Transverse colon (tissue), 4 donors: Measurements from ENCODE around the gene CTDSP2. TPM values are rescaled to one million over a fixed set of nuclear protein-coding genes. Genes with fewer than 3 reads are reported as not detected.

ENCODE experiments used
- DNase-seq: peaks from one replicate; pipeline ENCODE4 v3.0.0-alpha.2; 2019
- H3K27ac ChIP-seq, 4 donors: fragments of 200-600 bp; sonication (generic); 2 replicates each; pipeline ENCODE4 v1.5.1; 2016 to 2018; ENCODE audit warnings: inconsistent platforms in 4 of 4
- H3K27me3 ChIP-seq: fragments of 200-600 bp; sonication (generic); 2 replicates; pipeline ENCODE4 v1.5.1; 2017; ENCODE audit warnings: inconsistent platforms
- H3K36me3 ChIP-seq, 4 donors: fragments of 200-600 bp; sonication (generic); 2 replicates each; pipeline ENCODE4 v1.5.1; 2017 to 2019; ENCODE audit warnings: inconsistent platforms in 4 of 4
- H3K4me1 ChIP-seq, 4 donors: fragments of 200-600 bp; sonication (generic); 2 replicates each; pipeline ENCODE4 v1.5.1; 2017 to 2020; ENCODE audit warnings: inconsistent platforms in 4 of 4
- H3K4me3 ChIP-seq, 4 donors: fragments of 200-600 bp; sonication (generic); 1 replicate in 1 of 4; 2 replicates in 3 of 4; pipeline versions ENCODE4 v1.5.1 to v1.6.1; 2017 to 2019; ENCODE audit warnings: inconsistent platforms in 4 of 4
- H3K9me3 ChIP-seq, 2 donors: fragments of 200-600 bp; sonication (generic); 2 replicates each; pipeline ENCODE4 v1.5.1; 2017 to 2019; ENCODE audit warnings: inconsistent platforms in 2 of 2
- CTCF ChIP-seq, 5 experiments: fragments of 200-600 bp in 3 of 5; fragments of 450-650 bp in 2 of 5; sonication (generic) in 3 of 5; IDR thresholded peaks; 1 replicate in 2 of 5; 2 replicates in 3 of 5; pipeline ENCODE4 v1.5.1; 2016 to 2017; ENCODE audit warnings: antibody characterized with exemption in 5 of 5, inconsistent platforms in 3 of 5, mild to moderate bottlenecking in 2 of 5, moderate library complexity in 1 of 5
- EP300 ChIP-seq: sonication (generic); formaldehyde crosslinking; IDR thresholded peaks from one replicate; pipeline ENCODE4 v1.6.1; 2017; ENCODE audit warnings: antibody characterized with exemption, low read depth
- POLR2A ChIP-seq: fragments of 450-650 bp; IDR thresholded peaks from one replicate; pipeline ENCODE4 v1.6.1; 2016; ENCODE audit warnings: antibody characterized with exemption, mild to moderate bottlenecking, moderate library complexity
- POLR2AphosphoS5 ChIP-seq, 3 donors: sonication (generic); formaldehyde crosslinking; IDR thresholded peaks; one replicate each; pipeline ENCODE4 v1.6.1; 2016; ENCODE audit warnings: antibody characterized with exemption in 3 of 3
- WGBS, 2 donors: methylation state at CpG; one replicate each; pipeline ENCODE4 v1.1.5; 2018; ENCODE audit warnings: low coverage in 1 of 2; 5-methylcytosine and 5-hydroxymethylcytosine counted together
- in situ Hi-C, 4 donors: fragments of 200-750 bp; cut with MboI; loops; one replicate each; pipeline versions ENCODE4 v1.15.0 to v1.15.1; 2017; ENCODE audit warnings: low sequenced_read_pairs in 3 of 4, low pct_ligation_motif_present in 1 of 4, low pct_unique_long_range_greater_than_20kb in 1 of 4
- intact Hi-C: fragments of 100-400 bp; cut with DNase I; formaldehyde crosslinking; loops from one replicate; pipeline ENCODE4 v1.15.1; 2023; ENCODE audit warnings: low total_unique reads
- total RNA-seq, 4 donors: library from RNA; depleted of rRNA; stranded (reverse); fragments of >200 nt; gene quantifications; one replicate each; pipeline ENCODE4 v1.1.0, GENCODE V29; 2016

CTDSP2 gene
- total RNA-seq, 4 donors from 2014 or later = 174 to 268 (median 231) TPM

- no peaks in the 10 kb centered on the region for H3K27me3 ChIP-seq
- H3K4me3 ChIP-seq = peak overlapping the region in 1 of 4 donors; percentile 72
- no peaks in the 10 kb centered on the region for H3K9me3 ChIP-seq
- TF ChIP-seq POLR2A (no peak), CTCF (IDR thresholded peaks at IDR 0.05) (no peak), EP300 (no peak), POLR2AphosphoS5 (IDR thresholded peaks at IDR 0.05) (no peak)
- DNase-seq = no peak
- intact Hi-C loops = loop anchor here (5.0 kb wide), 1 partner anchor 57 kb away; no protein-coding TSS in a partner anchor
- no peaks in the 10 kb centered on the region for H3K36me3 ChIP-seq
- peaks cover 76 to 90% (median 88%) of the 10 kb centered on the region in 4 donors for H3K4me1 ChIP-seq
- WGBS, 2 donors = 20 to 27% methylated on average over 1 to 3 of the region's 3 CpGs
- peak overlapping the region; percentile 69 to 98 (median 90) for H3K27ac ChIP-seq
- in situ Hi-C loops = loop anchor here in 1 of 4 donors (10.0 kb wide), 1 partner anchor 54 kb away; no protein-coding TSS in a partner anchor
Measured at GRCh38 chr12:57840726-57841125, 5.8 kb downstream of the CTDSP2 start.

- TF ChIP-seq CTCF (IDR thresholded peaks at IDR 0.05) = no peak
- TF ChIP-seq EP300 = no peak
- TF ChIP-seq POLR2A = no peak
- Histone ChIP-seq H3K27me3 (no peaks in the 10 kb centered on the region), H3K9me3 (no peaks in the 10 kb centered on the region), H3K4me3 (peak overlapping the region in 1 of 4 donors; percentile 72), H3K36me3 (no peaks in the 10 kb centered on the region), H3K27ac (peak overlapping the region; percentile 69 to 98 (median 90)), H3K4me1 (peaks cover 83 to 97% (median 95%) of the 10 kb centered on the region in 4 donors)
- intact Hi-C loops = loop anchor here (5.0 kb wide), 1 partner anchor 57 kb away; no protein-coding TSS in a partner anchor
- in situ Hi-C loops = loop anchor here in 2 of 4 donors (10.0 kb wide), 2 partner anchors 55 to 65 kb away; no protein-coding TSS in a partner anchor
- 41 to 60% methylated on average over 1 to 5 of the region's 5 CpGs for WGBS, 2 donors
- DNase-seq = no peak
Measured at GRCh38 chr12:57839996-57840395, 6.5 kb downstream of the CTDSP2 start.

GRCh38 chr12:57838594-57839302 is 7.8 kb downstream of the CTDSP2 start:
- WGBS, 2 donors = 28 to 38% methylated on average over 4 to 8 of the region's 8 CpGs
- in situ Hi-C loops = loop anchor here in 1 of 4 donors (10.0 kb wide), 1 partner anchor 66 kb away; no protein-coding TSS in a partner anchor

More at GRCh38 chr12:57838594-57839302, 7.8 kb downstream of the CTDSP2 start:
- no peaks in the 10 kb centered on the region for H3K36me3 ChIP-seq
- intact Hi-C loops = no loop called here
- peak overlapping the region; percentile 69 to 98 (median 90) for H3K27ac ChIP-seq
- DNase-seq = no peak
- no peaks in the 10 kb centered on the region for H3K9me3 ChIP-seq
- no peaks in the 10 kb centered on the region for H3K27me3 ChIP-seq
- H3K4me3 ChIP-seq = peak overlapping the region in 1 of 4 donors; percentile 72
- peaks cover 92 to 100% (median 99%) of the 10 kb centered on the region in 4 donors for H3K4me1 ChIP-seq
- no peak for TF ChIP-seq EP300
- no peak for TF ChIP-seq POLR2A
- no peak for TF ChIP-seq POLR2AphosphoS5 (IDR thresholded peaks at IDR 0.05)
- TF ChIP-seq CTCF (IDR thresholded peaks at IDR 0.05) = no peak
